ENCODE measurements around the gene SLC12A2. TPM values are rescaled to one million over a fixed set of nuclear protein-coding genes. Genes with fewer than 3 reads are reported as not detected.

SLC12A2 gene
- total and polyA plus RNA-seq, 9 of the 15 experiments (the other 6 are each of a cell fraction or from before 2014, with no cell fraction given) = 5.1 to 20.3 (median 12.6) TPM

DNA sequence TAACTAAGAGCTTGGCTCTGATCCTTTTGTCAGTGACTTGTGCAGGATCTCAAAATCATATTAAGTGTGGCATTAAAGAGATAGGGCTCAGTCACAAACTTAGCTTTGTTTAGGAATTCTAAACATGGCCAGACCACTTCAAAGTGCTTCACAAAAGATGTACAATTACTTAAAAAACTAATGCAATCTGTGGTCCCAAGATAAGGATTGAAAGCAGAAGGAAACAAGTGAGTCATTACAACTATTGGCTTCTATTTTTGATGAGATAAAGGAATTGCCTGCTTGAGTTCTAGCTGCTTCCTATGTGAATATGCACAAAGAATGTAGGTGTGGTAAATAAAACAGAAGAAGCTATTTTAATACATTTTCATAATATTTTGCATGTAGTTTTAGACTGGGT lies 44.9 kb upstream of the SLC12A2 start:
- Histone ChIP-seq H3K4me2 (ENCODE audit: insufficient read depth, low read length) (no peak overlapping the region), H3K9me3 (replicated peaks; ENCODE audit: control insufficient read depth, insufficient read depth, low read depth, low read length) (no peaks in the 10 kb centered on the region), H3K4me3 (no peak overlapping the region), H3K79me2 (ENCODE audit: control insufficient read depth, insufficient read depth, low read length) (no peaks in the 10 kb centered on the region), H3K4me1 (replicated peaks in 1 of 2; ENCODE audit: control insufficient read depth in 2 of 2, insufficient read depth in 2 of 2, low read length in 2 of 2) (peaks cover 7% of the 10 kb centered on the region in 2 experiments; a peak in 2 of 5 replicates), H3K36me3 (ENCODE audit: control insufficient read depth, insufficient read depth, low read length) (no peaks in the 10 kb centered on the region), H2AFZ (ENCODE audit: low read depth, low read length) (no peak overlapping the region), H4K20me1 (replicated peaks; ENCODE audit: control insufficient read depth, insufficient read depth, low read length) (no peaks in the 10 kb centered on the region; the same call in 1 of the 2 replicates), H3K27me3 (ENCODE audit: control insufficient read depth in 2 of 2, insufficient read depth in 2 of 2, low read length in 2 of 2) (no peaks in the 10 kb centered on the region), H3K9ac (ENCODE audit: insufficient read depth in 1 of 2, low read depth in 2 of 2, low read length in 2 of 2) (no peak overlapping the region), H3K27ac (ENCODE audit: extremely low read depth, low read depth, low read length) (no peak overlapping the region), H3K9me1 (ENCODE audit: control insufficient read depth, insufficient read depth, low read length) (no peaks in the 10 kb centered on the region)
- BruUV-seq (replicated peaks) = no TSS peak
- FAIRE-seq = peak; percentile 46
- POLR2A ChIA-PET = interaction anchor here (0.5 to 1.0 kb wide), 3 partner anchors 11 to 49 kb away, joined by 3 to 4 read pairs (median 3); no protein-coding TSS in a partner anchor
- in situ Hi-C loops (cut with MboI) = no loop called here
- DNase-seq (ENCODE audit: extremely low read depth in 1 of 4, low spot score in 3 of 4) = peak; percentile 20 to 59 (median 38)
- CTCF ChIA-PET (ENCODE audit: low intra/inter-chr PET ratio) = no interaction called here
- intact Hi-C loops (cut with micrococcal nuclease) = no loop called here
- peak; percentile 51 for ATAC-seq
- peak; percentile 97 for TF ChIP-seq SOX6 (IDR thresholded peaks at IDR 0.05)
- TF ChIP-seq RAD51 (IDR thresholded peaks at IDR 0.05; ENCODE audit: borderline replicate concordance, low read depth) = no peak
- peak; percentile 94 for TF ChIP-seq TEAD4 (IDR thresholded peaks at IDR 0.05; ENCODE audit: low read length)
- TF ChIP-seq TEAD4 (CRISPR knock-in tag; IDR thresholded peaks at IDR 0.05; ENCODE audit: borderline replicate concordance) = no peak
- peak; percentile 97 for TF ChIP-seq KDM1A (IDR thresholded peaks at IDR 0.05)
- TF ChIP-seq RCOR1 (IDR thresholded peaks at IDR 0.05; ENCODE audit: borderline replicate concordance in 1 of 2, low read depth in 2 of 2, low read length in 2 of 2) = peak in 1 of 2 experiments; percentile 97; a peak in 2 of 4 replicates
- TF ChIP-seq, protein P1, sequence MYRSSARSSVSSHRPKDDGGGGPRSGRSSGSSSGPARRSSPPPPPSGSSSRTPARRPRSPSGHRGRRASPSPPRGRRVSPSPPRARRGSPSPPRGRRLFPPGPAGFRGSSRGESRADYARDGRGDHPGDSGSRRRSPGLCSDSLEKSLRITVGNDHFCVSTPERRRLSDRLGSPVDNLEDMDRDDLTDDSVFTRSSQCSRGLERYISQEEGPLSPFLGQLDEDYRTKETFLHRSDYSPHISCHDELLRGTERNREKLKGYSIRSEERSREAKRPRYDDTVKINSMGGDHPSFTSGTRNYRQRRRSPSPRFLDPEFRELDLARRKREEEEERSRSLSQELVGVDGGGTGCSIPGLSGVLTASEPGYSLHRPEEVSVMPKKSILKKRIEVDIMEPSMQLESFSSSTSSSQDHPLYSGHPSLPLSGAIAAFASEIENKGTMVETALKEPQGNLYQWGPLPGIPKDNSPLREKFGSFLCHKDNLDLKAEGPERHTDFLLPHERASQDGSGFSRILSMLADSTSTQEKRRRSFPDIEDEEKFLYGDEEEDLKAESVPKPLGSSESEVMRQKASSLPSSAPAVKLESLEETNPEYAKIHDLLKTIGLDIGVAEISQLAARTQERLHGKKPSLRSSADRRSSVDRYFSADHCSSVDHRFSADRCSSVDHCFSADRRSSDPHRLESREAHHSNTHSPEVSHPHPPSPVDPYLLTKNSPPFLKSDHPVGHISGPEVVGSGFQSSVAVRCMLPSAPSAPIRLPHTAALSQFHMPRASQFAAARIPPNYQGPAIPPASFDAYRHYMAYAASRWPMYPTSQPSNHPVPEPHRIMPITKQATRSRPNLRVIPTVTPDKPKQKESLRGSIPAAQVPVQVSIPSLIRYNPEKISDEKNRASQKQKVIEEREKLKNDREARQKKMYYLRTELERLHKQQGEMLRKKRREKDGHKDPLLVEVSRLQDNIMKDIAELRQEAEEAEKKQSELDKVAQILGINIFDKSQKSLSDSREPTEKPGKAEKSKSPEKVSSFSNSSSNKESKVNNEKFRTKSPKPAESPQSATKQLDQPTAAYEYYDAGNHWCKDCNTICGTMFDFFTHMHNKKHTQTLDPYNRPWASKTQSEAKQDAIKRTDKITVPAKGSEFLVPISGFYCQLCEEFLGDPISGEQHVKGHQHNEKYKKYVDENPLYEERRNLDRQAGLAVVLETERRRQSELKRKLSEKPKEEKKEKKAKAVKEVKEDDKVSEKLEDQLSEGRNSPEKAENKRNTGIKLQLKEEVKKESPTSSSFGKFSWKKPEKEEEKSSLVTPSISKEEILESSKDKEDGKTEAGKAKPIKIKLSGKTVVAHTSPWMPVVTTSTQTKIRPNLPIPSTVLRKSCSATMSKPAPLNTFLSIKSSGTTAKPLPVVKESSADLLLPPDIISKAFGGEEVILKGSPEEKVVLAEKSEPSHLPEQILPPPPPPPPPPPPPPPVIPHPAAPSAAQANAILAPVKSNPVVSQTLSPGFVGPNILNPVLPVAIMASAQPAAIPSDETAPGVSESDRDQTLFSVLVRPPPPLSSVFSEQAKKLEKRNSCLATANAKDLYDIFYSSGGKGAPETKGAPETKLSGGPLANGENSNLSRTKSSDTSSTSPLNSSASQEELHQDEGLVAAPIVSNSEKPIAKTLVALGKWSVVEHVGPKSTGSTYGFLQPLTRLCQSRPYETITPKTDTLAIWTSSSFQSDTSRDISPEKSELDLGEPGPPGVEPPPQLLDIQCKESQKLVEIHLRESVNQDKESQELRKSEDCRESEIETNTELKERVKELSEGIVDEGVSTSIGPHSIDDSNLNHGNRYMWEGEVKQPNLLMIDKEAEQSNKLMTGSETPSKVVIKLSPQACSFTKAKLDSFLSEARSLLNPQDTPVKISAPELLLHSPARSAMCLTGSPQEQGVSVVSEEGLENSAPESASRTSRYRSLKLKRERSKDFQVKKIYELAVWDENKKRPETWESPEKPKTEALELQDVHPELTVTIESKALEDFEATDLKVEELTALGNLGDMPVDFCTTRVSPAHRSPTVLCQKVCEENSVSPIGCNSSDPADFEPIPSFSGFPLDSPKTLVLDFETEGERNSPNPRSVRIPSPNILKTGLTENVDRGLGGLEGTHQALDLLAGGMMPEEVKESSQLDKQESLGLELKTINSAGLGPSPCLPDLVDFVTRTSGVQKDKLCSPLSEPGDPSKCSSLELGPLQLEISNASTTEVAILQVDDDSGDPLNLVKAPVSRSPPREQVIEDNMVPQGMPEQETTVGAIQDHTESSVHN (IDR thresholded peaks at IDR 0.05; ENCODE audit: borderline replicate concordance in 1 of 2, low read depth in 1 of 2) = 0 out of 4 replicates have a peak, but pooled peaks of 1 of the 2 experiments have one; percentile 76
- TF ChIP-seq JUN (IDR thresholded peaks at IDR 0.05; ENCODE audit: borderline replicate concordance, low read depth, low read length) = peak; percentile 88
- TF ChIP-seq JUN (CRISPR knock-in tag; IDR thresholded peaks at IDR 0.05; ENCODE audit: borderline replicate concordance) = no peak
- TF ChIP-seq DMBX1 (CRISPR knock-in tag; IDR thresholded peaks at IDR 0.05; ENCODE audit: borderline replicate concordance) = no peak
- peak; percentile 90 for TF ChIP-seq DACH1 (IDR thresholded peaks at IDR 0.05; ENCODE audit: partially characterized antibody)
- no peak for TF ChIP-seq ZNF3 (CRISPR knock-in tag; IDR thresholded peaks at IDR 0.05)
- TF ChIP-seq TAL1 (IDR thresholded peaks at IDR 0.05) = peak; percentile 85
- peak; percentile 96 for TF ChIP-seq SMARCE1 (IDR thresholded peaks at IDR 0.05)
- TF ChIP-seq, protein P2, sequence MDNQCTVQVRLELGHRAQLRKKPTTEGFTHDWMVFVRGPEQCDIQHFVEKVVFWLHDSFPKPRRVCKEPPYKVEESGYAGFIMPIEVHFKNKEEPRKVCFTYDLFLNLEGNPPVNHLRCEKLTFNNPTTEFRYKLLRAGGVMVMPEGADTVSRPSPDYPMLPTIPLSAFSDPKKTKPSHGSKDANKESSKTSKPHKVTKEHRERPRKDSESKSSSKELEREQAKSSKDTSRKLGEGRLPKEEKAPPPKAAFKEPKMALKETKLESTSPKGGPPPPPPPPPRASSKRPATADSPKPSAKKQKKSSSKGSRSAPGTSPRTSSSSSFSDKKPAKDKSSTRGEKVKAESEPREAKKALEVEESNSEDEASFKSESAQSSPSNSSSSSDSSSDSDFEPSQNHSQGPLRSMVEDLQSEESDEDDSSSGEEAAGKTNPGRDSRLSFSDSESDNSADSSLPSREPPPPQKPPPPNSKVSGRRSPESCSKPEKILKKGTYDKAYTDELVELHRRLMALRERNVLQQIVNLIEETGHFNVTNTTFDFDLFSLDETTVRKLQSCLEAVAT (IDR thresholded peaks at IDR 0.05) = peak in 1 of 2 experiments; percentile 37; a peak in 1 of 4 replicates
